HL-60 (cell line): ENCODE results near the gene SLIT1.

ENCODE experiments used
- GABPA ChIP-seq: IDR thresholded peaks from 2 replicates; pipeline ENCODE4 v1.6.1; 2012; ENCODE audit warnings: low read depth
- POLR2AphosphoS5 ChIP-seq: IDR thresholded peaks from 2 replicates; pipeline ENCODE4 v1.6.1; 2012; ENCODE audit warnings: low read depth
- REST ChIP-seq: IDR thresholded peaks from 2 replicates; pipeline ENCODE4 v1.6.1; 2012; ENCODE audit warnings: low read depth; ENCODE audit not compliant: insufficient replicate concordance
- SPI1 ChIP-seq: IDR thresholded peaks from 2 replicates; pipeline ENCODE4 v1.6.1; 2012; ENCODE audit warnings: low read depth, mild to moderate bottlenecking, borderline replicate concordance
- TF ChIP-seq, protein P1 (sequence below): IDR thresholded peaks from one replicate; pipeline ENCODE4 v1.5.1; 2011; ENCODE audit warnings: low read length, control low read depth, inconsistent platforms; ENCODE audit not compliant: insufficient read depth

DNA sequence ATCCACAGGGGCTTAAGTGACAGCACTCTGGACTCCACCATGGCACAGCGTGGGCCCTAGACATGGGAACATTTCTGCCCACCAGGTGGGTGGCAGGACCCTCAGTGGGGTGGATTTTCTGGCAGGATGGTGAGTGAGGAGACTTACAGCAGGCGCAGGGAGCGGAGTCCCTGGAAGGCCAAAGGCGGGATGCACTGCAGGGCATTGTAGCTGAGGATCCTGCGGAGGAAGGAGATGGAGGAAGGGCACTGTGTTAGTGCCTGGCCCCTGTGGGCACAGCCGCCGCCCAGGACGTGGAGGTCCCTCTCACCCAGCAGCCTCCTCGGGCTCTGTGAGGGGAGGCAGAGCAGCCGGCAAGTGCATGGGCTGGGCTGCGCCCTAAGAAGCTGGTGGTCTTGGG is 154.3 kb downstream of the SLIT1 start:
- TF ChIP-seq, protein P1, sequence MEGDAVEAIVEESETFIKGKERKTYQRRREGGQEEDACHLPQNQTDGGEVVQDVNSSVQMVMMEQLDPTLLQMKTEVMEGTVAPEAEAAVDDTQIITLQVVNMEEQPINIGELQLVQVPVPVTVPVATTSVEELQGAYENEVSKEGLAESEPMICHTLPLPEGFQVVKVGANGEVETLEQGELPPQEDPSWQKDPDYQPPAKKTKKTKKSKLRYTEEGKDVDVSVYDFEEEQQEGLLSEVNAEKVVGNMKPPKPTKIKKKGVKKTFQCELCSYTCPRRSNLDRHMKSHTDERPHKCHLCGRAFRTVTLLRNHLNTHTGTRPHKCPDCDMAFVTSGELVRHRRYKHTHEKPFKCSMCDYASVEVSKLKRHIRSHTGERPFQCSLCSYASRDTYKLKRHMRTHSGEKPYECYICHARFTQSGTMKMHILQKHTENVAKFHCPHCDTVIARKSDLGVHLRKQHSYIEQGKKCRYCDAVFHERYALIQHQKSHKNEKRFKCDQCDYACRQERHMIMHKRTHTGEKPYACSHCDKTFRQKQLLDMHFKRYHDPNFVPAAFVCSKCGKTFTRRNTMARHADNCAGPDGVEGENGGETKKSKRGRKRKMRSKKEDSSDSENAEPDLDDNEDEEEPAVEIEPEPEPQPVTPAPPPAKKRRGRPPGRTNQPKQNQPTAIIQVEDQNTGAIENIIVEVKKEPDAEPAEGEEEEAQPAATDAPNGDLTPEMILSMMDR, result no peak
- TF ChIP-seq POLR2AphosphoS5, result no peak
- TF ChIP-seq REST, result no peak
- no peak for TF ChIP-seq GABPA
- no peak for TF ChIP-seq SPI1
